Ishikawa (cell line): ENCODE measurements around the gene DDR2.

Experiments used
- CEBPB ChIP-seq: IDR thresholded peaks from 2 replicates; pipeline ENCODE4 v1.6.1; 2012
- CREB1 ChIP-seq: IDR thresholded peaks from 2 replicates; pipeline ENCODE4 v1.6.1; 2012; ENCODE audit warnings: low read depth
- EGR1 ChIP-seq: IDR thresholded peaks from 2 replicates; pipeline ENCODE4 v1.6.1; 2012
- EP300 ChIP-seq: IDR thresholded peaks from 2 replicates; pipeline ENCODE4 v1.6.1; 2012; ENCODE audit warnings: borderline replicate concordance
- FOXM1 ChIP-seq: IDR thresholded peaks from 2 replicates; pipeline ENCODE4 v1.6.1; 2012; ENCODE audit warnings: low read depth, borderline replicate concordance
- MAX ChIP-seq: IDR thresholded peaks from 2 replicates; pipeline ENCODE4 v1.6.1; 2012
- NFIC ChIP-seq: IDR thresholded peaks from 2 replicates; pipeline ENCODE4 v1.6.1; 2012
- RAD21 ChIP-seq: IDR thresholded peaks from 2 replicates; pipeline ENCODE4 v1.6.1; 2012; ENCODE audit warnings: low read depth
- TAF1 ChIP-seq: IDR thresholded peaks from 2 replicates; pipeline ENCODE4 v1.6.1; 2012; ENCODE audit warnings: low read depth, mild to moderate bottlenecking
- TCF12 ChIP-seq: IDR thresholded peaks from 2 replicates; pipeline ENCODE4 v1.6.1; 2012; ENCODE audit warnings: low read depth
- TEAD4 ChIP-seq: IDR thresholded peaks from 2 replicates; pipeline ENCODE4 v1.6.1; 2012
- USF1 ChIP-seq: IDR thresholded peaks from 2 replicates; pipeline ENCODE4 v1.6.1; 2012
- YY1 ChIP-seq: IDR thresholded peaks from 2 replicates; pipeline ENCODE4 v1.6.1; 2012; ENCODE audit warnings: low read depth
- ZBTB7A ChIP-seq: IDR thresholded peaks from 2 replicates; pipeline ENCODE4 v1.6.1; 2012; ENCODE audit warnings: low read depth
- TF ChIP-seq, protein P1 (sequence below): IDR thresholded peaks from 2 replicates; pipeline ENCODE4 v1.6.1; 2012; ENCODE audit warnings: low read depth, mild to moderate bottlenecking

The DDR2 gene

GRCh38 chr1:162687870-162688269, 55.6 kb downstream of the DDR2 start:
- TF ChIP-seq EP300: no peak
- TF ChIP-seq YY1: no peak
- no peak for TF ChIP-seq TEAD4
- TF ChIP-seq NFIC: no peak
- no peak for TF ChIP-seq FOXM1
- no peak for TF ChIP-seq TAF1
- TF ChIP-seq, protein P1, sequence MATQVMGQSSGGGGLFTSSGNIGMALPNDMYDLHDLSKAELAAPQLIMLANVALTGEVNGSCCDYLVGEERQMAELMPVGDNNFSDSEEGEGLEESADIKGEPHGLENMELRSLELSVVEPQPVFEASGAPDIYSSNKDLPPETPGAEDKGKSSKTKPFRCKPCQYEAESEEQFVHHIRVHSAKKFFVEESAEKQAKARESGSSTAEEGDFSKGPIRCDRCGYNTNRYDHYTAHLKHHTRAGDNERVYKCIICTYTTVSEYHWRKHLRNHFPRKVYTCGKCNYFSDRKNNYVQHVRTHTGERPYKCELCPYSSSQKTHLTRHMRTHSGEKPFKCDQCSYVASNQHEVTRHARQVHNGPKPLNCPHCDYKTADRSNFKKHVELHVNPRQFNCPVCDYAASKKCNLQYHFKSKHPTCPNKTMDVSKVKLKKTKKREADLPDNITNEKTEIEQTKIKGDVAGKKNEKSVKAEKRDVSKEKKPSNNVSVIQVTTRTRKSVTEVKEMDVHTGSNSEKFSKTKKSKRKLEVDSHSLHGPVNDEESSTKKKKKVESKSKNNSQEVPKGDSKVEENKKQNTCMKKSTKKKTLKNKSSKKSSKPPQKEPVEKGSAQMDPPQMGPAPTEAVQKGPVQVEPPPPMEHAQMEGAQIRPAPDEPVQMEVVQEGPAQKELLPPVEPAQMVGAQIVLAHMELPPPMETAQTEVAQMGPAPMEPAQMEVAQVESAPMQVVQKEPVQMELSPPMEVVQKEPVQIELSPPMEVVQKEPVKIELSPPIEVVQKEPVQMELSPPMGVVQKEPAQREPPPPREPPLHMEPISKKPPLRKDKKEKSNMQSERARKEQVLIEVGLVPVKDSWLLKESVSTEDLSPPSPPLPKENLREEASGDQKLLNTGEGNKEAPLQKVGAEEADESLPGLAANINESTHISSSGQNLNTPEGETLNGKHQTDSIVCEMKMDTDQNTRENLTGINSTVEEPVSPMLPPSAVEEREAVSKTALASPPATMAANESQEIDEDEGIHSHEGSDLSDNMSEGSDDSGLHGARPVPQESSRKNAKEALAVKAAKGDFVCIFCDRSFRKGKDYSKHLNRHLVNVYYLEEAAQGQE: no peak
- TF ChIP-seq CREB1: no peak
- TF ChIP-seq RAD21: no peak
- no peak for TF ChIP-seq ZBTB7A
- TF ChIP-seq CEBPB: no peak
- TF ChIP-seq USF1: no peak

GRCh38 chr1:162688521-162688920, 56.3 kb downstream of the DDR2 start:
- TF ChIP-seq CREB1 (no peak), TEAD4 (no peak), EP300 (no peak), MAX (no peak)

- TF ChIP-seq CREB1 (no peak), NFIC (no peak), RAD21 (no peak), ZBTB7A (no peak), EGR1 (no peak)
Measured at GRCh38 chr1:162688931-162689330, 56.7 kb downstream of the DDR2 start.

DNA sequence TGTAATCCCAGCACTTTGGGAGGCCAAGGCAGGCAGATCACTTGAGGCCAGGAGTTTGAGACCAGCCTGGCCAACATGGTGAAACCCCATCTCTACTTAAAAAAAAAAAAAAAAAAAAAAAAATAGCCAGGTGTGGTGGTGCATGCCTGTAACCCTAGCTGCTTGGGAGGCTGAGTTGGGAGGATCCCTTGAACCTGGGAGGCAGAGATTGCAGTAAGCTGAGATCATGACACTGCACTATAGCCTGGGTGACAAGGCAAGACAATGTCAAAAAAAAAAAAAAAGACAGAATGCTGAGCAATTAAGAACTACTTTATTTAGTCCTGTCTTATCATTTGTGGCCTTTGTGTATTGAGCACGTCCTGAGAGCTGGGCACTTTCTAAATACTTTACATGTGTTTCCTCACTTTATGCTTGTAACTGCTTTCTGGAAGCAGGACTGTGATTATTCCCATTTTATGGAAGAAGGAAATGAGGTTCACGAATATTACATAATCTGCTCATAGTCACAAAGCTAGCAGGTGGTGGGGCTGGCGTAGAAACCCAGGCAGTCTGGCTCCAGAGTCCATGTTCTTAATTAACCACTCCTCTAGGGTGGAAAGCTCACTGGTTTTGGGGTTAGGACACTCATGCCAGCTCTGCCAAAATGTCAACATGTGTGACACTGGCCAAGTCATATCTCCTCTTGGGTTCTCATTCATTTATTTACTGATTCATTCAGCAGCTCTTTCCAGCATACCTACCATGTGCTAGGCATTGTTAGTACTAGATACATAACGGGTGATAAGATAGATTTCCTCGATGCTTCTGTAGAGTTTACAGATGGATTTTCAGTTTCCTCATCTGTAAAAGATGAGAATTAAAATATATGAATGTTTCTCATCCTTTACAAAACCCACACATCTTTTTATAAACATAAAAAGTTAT, 57.7 kb downstream of the DDR2 start:
- TF ChIP-seq NFIC (no peak), EGR1 (no peak), YY1 (no peak), FOXM1 (no peak), ZBTB7A (no peak), TCF12 (no peak), CREB1 (no peak), CEBPB (no peak), TAF1 (no peak), USF1 (no peak), MAX (no peak), TEAD4 (no peak), EP300 (no peak), RAD21 (no peak)
- TF ChIP-seq, protein P1: no peak

DNA sequence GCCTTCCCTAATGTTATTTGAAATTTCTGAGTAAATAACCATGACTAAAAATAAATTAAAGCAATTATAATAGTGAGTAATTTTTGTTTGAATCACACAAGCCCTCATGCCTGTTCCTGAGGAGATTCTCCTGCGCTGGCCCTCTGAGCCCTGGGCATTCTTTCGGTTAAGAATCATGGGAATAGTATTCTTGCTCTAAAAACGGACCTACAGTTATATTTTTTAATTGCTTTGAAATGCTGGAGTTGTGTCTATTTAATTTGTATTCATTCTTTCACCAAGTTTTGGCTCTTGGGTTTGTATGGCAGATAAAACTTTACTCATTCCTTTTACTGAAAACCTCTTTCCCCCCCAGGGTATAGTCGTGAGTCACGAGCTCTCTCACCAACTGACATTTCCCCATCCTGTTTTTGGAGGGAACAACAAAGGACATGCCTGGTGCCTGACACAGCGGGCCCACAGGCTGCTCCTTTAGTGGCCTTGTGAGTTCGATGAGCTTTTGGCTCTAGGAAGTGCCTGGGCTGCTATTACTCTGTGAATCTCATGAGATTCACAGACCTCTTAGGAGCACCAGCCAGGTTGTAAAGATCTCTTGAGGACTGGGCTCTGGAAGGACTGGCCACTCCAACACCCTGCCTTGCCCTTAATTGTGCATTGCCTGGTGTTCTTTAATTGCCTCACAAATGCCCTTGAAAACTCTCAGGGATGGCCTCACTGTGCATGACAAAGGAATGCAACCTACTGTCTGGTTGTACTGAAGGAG, 58.6 kb downstream of the DDR2 start:
- TF ChIP-seq NFIC: no peak
- TF ChIP-seq TEAD4: no peak
- no peak for TF ChIP-seq EP300
- TF ChIP-seq CEBPB: no peak
- TF ChIP-seq USF1: no peak
- TF ChIP-seq, protein P1: no peak
